Measurements from ENCODE around the gene DUS4L. TPM values are rescaled to one million over a fixed set of nuclear protein-coding genes. Genes with fewer than 3 reads are reported as not detected.

Gene DUS4L
- total RNA-seq, 4 donors from 2014 or later, result 2.7 to 8.0 (median 7.2) TPM

DNA sequence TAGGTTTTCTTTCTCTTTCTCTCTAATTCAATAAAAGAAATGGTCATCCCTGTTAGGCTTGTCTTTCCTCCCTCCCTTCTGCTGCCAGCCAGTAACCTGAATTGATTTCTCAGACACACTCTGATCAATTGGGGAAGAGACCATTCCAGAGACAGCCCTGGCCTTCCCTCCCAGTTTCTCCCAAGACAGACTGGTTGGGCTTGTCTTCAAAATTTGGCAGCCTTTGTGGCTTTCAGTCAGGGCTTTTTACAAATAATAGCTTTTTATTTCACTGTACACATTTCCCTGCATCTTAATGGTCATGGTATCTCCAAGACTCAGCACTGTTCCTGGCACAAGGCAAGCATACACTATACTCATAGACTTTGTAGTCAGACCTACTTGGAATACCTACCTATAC lies 50.2 kb downstream of the DUS4L start:
- Histone ChIP-seq H3K27ac (no peak overlapping the region), H3K4me3 (no peak overlapping the region)
- intact Hi-C loops (cut with DNase I), result no loop called here

DNA sequence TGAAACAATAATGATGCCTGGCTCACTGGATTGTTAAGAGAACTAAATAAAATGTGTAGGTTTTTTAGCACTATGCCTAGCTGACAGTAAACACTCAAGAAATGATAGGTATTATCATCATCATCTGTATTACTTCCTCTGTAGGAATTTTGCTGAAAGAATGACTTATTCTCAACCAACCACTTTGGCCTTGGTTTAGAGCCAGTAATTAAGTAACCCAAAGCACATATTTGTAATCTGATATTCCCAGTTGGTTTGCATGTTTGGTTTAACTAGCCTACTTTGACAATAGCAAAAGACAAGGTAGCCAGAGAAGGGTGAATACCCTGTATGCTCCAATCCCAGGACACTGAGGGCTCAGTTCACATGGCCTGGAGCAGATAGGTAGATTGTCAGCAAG lies 50.7 kb downstream of the DUS4L start:
- no peaks in the 10 kb centered on the region for H3K9me3 ChIP-seq
- DNase-seq, result no peak
- intact Hi-C loops (cut with DNase I), result no loop called here
- TF ChIP-seq, protein P1, sequence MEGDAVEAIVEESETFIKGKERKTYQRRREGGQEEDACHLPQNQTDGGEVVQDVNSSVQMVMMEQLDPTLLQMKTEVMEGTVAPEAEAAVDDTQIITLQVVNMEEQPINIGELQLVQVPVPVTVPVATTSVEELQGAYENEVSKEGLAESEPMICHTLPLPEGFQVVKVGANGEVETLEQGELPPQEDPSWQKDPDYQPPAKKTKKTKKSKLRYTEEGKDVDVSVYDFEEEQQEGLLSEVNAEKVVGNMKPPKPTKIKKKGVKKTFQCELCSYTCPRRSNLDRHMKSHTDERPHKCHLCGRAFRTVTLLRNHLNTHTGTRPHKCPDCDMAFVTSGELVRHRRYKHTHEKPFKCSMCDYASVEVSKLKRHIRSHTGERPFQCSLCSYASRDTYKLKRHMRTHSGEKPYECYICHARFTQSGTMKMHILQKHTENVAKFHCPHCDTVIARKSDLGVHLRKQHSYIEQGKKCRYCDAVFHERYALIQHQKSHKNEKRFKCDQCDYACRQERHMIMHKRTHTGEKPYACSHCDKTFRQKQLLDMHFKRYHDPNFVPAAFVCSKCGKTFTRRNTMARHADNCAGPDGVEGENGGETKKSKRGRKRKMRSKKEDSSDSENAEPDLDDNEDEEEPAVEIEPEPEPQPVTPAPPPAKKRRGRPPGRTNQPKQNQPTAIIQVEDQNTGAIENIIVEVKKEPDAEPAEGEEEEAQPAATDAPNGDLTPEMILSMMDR (IDR thresholded peaks at IDR 0.05), result no peak
- TF ChIP-seq POLR2A (IDR thresholded peaks at IDR 0.05), result no peak
- H3K36me3 ChIP-seq, result peaks cover 0 to 61% (median 0%) of the 10 kb centered on the region in 3 donors
- no peak overlapping the region for H3K4me3 ChIP-seq
- H3K27ac ChIP-seq, result no peak overlapping the region
- H3K27me3 ChIP-seq, result no peaks in the 10 kb centered on the region
- peaks cover 0 to 17% (median 0%) of the 10 kb centered on the region in 3 donors for H3K4me1 ChIP-seq

More for the DNA sequence above, 50.2 kb downstream of the DUS4L start:
- Histone ChIP-seq H3K27me3 (no peaks in the 10 kb centered on the region), H3K9me3 (no peaks in the 10 kb centered on the region), H3K4me1 (peaks cover 0 to 22% (median 0%) of the 10 kb centered on the region in 3 donors), H3K36me3 (peaks cover 0 to 59% (median 0%) of the 10 kb centered on the region in 3 donors)
- TF ChIP-seq, protein P1 (IDR thresholded peaks at IDR 0.05), result no peak
- no peak for TF ChIP-seq POLR2A (IDR thresholded peaks at IDR 0.05)
- no peak for DNase-seq

DNA sequence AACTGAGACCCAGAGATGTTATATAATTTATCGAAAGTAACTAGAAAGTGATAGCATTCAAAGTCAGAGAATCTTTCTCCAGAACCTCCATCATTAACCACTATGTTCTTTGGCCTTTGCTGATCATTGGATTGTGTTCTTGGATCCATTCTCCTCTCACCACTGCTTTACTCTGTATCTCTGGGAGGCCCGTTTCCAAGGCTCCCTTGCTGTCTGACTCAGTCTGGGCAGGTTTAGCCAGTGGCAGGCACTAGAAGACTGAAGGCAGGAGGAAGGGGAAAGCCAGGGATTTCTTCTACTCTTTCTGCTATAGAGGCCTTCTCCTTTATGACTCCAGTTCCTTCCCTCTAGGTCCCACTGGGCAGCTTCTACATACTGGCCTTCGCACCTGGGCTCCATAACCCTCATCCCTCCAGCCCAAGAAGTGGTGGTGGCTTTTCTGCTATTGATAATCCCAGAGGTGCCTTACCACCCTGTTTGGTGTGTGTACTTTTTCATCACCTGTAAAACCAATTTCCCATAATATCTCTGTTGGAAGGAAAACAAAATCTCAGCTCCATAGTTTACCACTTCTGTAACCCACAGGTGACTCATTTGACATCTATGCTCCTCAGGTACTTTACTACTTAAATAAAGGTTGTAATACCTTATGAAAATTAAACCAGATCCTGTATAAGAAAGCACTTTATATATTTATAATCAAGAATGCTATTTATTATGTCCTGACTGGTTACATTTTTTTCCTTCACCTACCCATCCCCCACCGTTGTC lies 52.3 kb downstream of the DUS4L start:
- no peak for DNase-seq
- Histone ChIP-seq H3K27ac (no peak overlapping the region), H3K4me1 (peaks cover 0 to 6% (median 0%) of the 10 kb centered on the region in 3 donors), H3K9me3 (no peaks in the 10 kb centered on the region), H3K4me3 (no peak overlapping the region), H3K27me3 (no peaks in the 10 kb centered on the region), H3K36me3 (peaks cover 0 to 72% (median 0%) of the 10 kb centered on the region in 3 donors)
- 82 to 90% methylated on average over 4 of the region's 4 CpGs for WGBS, 2 donors
- no peak for TF ChIP-seq POLR2A (IDR thresholded peaks at IDR 0.05)
- TF ChIP-seq, protein P1 (IDR thresholded peaks at IDR 0.05), result no peak
- intact Hi-C loops (cut with DNase I), result no loop called here

DNA sequence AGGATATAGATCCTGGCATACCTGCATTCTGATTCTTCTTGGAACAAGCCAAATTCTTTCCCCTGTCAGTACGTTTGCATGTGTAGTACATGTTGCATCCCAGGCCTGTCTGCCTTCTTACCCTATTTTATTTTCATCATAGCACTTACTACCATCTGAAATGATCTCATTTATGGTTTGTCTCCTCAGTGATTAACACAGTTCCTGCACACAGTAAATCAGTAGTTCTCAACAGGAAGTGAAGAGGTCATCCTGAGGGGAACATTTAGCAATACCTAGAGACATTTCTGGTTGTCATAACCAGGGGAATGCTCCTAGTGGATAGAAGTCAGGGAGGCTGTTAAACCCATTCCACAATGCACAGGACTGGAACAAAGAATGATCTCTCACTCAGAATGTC lies 58.7 kb downstream of the DUS4L start:
- TF ChIP-seq, protein P1 (IDR thresholded peaks at IDR 0.05), result no peak
- TF ChIP-seq POLR2A (IDR thresholded peaks at IDR 0.05), result no peak
- Histone ChIP-seq H3K27ac (no peak overlapping the region), H3K4me1 (no peaks in the 10 kb centered on the region), H3K27me3 (no peaks in the 10 kb centered on the region), H3K9me3 (no peaks in the 10 kb centered on the region), H3K4me3 (no peak overlapping the region), H3K36me3 (peaks cover 0 to 46% (median 0%) of the 10 kb centered on the region in 3 donors)
- DNase-seq, result no peak
- WGBS, 2 donors, result 59 to 65% methylated on average over 1 of the region's 1 CpG
- intact Hi-C loops (cut with DNase I), result no loop called here

GRCh38 chr7:107622894-107623293 lies 59.1 kb downstream of the DUS4L start:
- no peaks in the 10 kb centered on the region for H3K4me1 ChIP-seq
- peaks cover 0 to 41% (median 0%) of the 10 kb centered on the region in 3 donors for H3K36me3 ChIP-seq
- no peak for DNase-seq
- intact Hi-C loops (cut with DNase I), result no loop called here
- TF ChIP-seq, protein P1 (IDR thresholded peaks at IDR 0.05), result no peak
- H3K27ac ChIP-seq, result no peak overlapping the region
- 79 to 86% methylated on average over 2 of the region's 2 CpGs for WGBS, 2 donors
- H3K27me3 ChIP-seq, result no peaks in the 10 kb centered on the region
- no peaks in the 10 kb centered on the region for H3K9me3 ChIP-seq
- H3K4me3 ChIP-seq, result no peak overlapping the region
